Mammary epithelial cell (primary cell): ENCODE results near the gene DBNDD1.

Source experiments
- CTCF ChIP-seq, 2 donors: IDR thresholded peaks in 1 of 2; conservative IDR thresholded peaks in 1 of 2; 2 replicates each; pipeline ENCODE4 v1.5.1; 2011 to 2012; ENCODE audit warnings: inconsistent platforms in 2 of 2, low read length in 2 of 2, mild to moderate bottlenecking in 2 of 2, control low read depth in 1 of 2, low read depth in 1 of 2; ENCODE audit not compliant: insufficient read depth in 1 of 2; ENCODE audit errors: extremely low read depth in 1 of 2
- EZH2 ChIP-seq: IDR thresholded peaks from 2 replicates; pipeline ENCODE4 v1.6.1; 2012; ENCODE audit warnings: low read length, inconsistent platforms, borderline replicate concordance

GRCh38 chr16:89972244-89973234, 46.7 kb downstream of the DBNDD1 start:
- no peak for TF ChIP-seq EZH2
- TF ChIP-seq CTCF (conservative IDR thresholded peaks at IDR 0.05 in 1 of 2, IDR thresholded peaks at IDR 0.05 in 1 of 2; ENCODE audit: extremely low read depth in 1 of 2, insufficient read depth in 1 of 2, low read depth in 1 of 2, low read length in 2 of 2) = no peak
